OCI-LY1 (cell line): ENCODE results near the gene TENM4.

ENCODE experiments used
- H2AFZ ChIP-seq: fragments of 200-600 bp; sonication (generic), shearing (Covaris generic); 2 replicates; pipeline ENCODE4 v1.6.0; 2014; ENCODE audit warnings: antibody characterized with exemption, mild to moderate bottlenecking, low read length
- H3F3A ChIP-seq: fragments of 200-600 bp; sonication (generic), shearing (Covaris generic); 2 replicates; pipeline ENCODE4 v1.6.0; 2014; ENCODE audit warnings: mild to moderate bottlenecking, antibody characterized with exemption, low read length, moderate library complexity; ENCODE audit not compliant: insufficient read depth
- H3K27ac ChIP-seq: fragments of 200-600 bp; sonication (generic); 2 replicates; pipeline ENCODE4 v1.5.1; 2014; ENCODE audit warnings: low read length, mixed run types, mild to moderate bottlenecking, low read depth; ENCODE audit not compliant: poor library complexity, severe bottlenecking
- H3K27me3 ChIP-seq: fragments of 200-600 bp; sonication (generic); 2 replicates; pipeline ENCODE4 v1.6.0; 2014; ENCODE audit warnings: antibody characterized with exemption, mild to moderate bottlenecking, low read length, moderate library complexity; ENCODE audit not compliant: insufficient read depth
- H3K36me3 ChIP-seq: fragments of 200-600 bp; sonication (generic); 2 replicates; pipeline ENCODE4 v1.6.1; 2014; ENCODE audit warnings: mild to moderate bottlenecking, antibody characterized with exemption, low read length, moderate library complexity, mixed read lengths; ENCODE audit not compliant: insufficient read depth
- H3K4me1 ChIP-seq: fragments of 200-600 bp; sonication (generic); 2 replicates; pipeline ENCODE4 v1.5.1; 2014; ENCODE audit warnings: mild to moderate bottlenecking, low read length, moderate library complexity; ENCODE audit not compliant: insufficient read depth, severe bottlenecking
- H3K4me2 ChIP-seq: fragments of 200-600 bp; sonication (generic), shearing (Covaris generic); 2 replicates; pipeline ENCODE4 v1.6.1; 2014; ENCODE audit warnings: low read length
- H3K4me3 ChIP-seq: fragments of 200-600 bp; sonication (generic); 2 replicates; pipeline ENCODE4 v1.5.1; 2014; ENCODE audit warnings: low read length, low read depth, mild to moderate bottlenecking, mixed read lengths; ENCODE audit not compliant: poor library complexity, severe bottlenecking
- H3K79me2 ChIP-seq: fragments of 200-600 bp; shearing (Covaris generic); 2 replicates; pipeline ENCODE4 v1.6.1; 2016; ENCODE audit warnings: mixed run types, low read length, mixed read lengths; ENCODE audit not compliant: insufficient read depth
- H3K9ac ChIP-seq: fragments of 200-600 bp; sonication (generic), shearing (Covaris generic); 2 replicates; pipeline ENCODE4 v1.6.1; 2014; ENCODE audit warnings: mild to moderate bottlenecking, low read length, mixed read lengths
- H3K9me2 ChIP-seq: fragments of 200-600 bp; sonication (generic), shearing (Covaris generic); 2 replicates; pipeline ENCODE4 v1.6.1; 2014; ENCODE audit warnings: low read depth, mild to moderate bottlenecking, low read length, mixed read lengths
- H3K9me3 ChIP-seq: fragments of 200-600 bp; shearing (Covaris generic); 2 replicates; pipeline ENCODE4 v1.6.1; 2014; ENCODE audit warnings: low read length, mixed read lengths
- H4K20me1 ChIP-seq: fragments of 200-600 bp; sonication (generic), shearing (Covaris generic); 2 replicates; pipeline ENCODE4 v1.6.0; 2016; ENCODE audit warnings: mild to moderate bottlenecking, low read length; ENCODE audit not compliant: insufficient read depth
- EZH2 ChIP-seq: fragments of 200-600 bp; sonication (generic), shearing (Covaris generic); IDR thresholded peaks from 2 replicates; pipeline ENCODE4 v1.8.0; 2017; ENCODE audit warnings: borderline replicate concordance, mixed run types, mild to moderate bottlenecking, antibody characterized with exemption, low read length, moderate library complexity, mixed read lengths
- TF ChIP-seq, protein P1 (sequence below): fragments of 200-600 bp; sonication (generic), shearing (Covaris generic); IDR thresholded peaks from 2 replicates; pipeline ENCODE4 v1.5.1; 2017; ENCODE audit warnings: mild to moderate bottlenecking, antibody characterized with exemption, low read length, moderate library complexity, mixed read lengths

Gene TENM4

DNA sequence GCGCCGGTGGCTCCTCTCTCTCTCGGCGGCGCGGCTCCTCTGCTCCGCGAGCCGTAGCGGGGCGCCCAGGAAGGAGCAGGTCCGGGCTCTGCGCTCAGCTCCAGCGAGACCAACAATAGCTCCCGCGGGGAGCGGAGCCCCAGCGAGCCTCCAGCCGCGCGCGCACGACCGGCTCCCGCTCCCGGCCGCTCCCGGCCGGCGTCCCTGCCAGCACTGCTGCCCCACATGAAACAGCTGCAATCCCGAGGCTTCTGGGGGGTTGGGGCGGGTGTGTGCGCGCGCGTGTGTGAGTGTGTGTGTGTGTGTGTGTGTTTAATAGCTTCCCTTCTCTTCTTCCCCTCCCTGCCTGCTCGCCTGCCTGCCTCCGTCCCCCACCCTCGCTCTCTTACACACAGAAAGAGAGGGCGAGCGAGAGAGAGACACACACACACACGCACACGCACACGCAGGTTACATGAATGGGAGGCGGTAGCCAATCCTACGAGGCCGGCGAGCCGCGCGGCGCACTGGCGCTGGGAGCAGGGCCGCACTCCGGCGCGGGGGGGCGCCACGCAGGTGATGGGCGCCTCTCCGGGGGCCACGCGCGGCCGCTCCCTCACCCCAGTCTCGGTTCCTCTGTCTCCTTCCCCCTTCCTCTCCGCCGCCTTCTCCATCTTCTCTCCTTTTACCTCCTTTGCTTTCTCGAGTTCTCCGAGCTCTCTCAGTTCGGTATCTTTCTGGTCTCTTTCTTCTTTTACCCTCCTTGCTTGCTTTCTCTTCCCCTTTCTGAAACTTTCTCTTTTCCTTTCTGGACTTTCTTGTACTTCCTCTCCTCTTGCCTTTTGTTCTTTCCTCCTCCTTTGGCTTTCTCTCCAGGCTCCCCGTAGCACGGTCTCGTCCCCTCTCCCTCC lies at the start of gene TENM4:
Gene TENM4 (minus strand): TSS at position 460 of the 890 bp plus-strand sequence. CDS start 371,086 bp downstream, outside the sequence.
- H3K9ac ChIP-seq: no peak within 1 kb of the TSS
- H3K36me3 ChIP-seq: no peaks in the 10 kb centered on the region
- H3K9me2 ChIP-seq: no peaks in the 10 kb centered on the region
- no peak within 1 kb of the TSS for H3K4me3 ChIP-seq
- no peak within 1 kb of the TSS for H3K4me2 ChIP-seq
- no peaks in the 10 kb centered on the region for H3K79me2 ChIP-seq
- H3F3A ChIP-seq: no peaks in the 10 kb centered on the region
- H2AFZ ChIP-seq: no peak within 1 kb of the TSS
- no peaks in the 10 kb centered on the region for H4K20me1 ChIP-seq
- TF ChIP-seq, protein P1, sequence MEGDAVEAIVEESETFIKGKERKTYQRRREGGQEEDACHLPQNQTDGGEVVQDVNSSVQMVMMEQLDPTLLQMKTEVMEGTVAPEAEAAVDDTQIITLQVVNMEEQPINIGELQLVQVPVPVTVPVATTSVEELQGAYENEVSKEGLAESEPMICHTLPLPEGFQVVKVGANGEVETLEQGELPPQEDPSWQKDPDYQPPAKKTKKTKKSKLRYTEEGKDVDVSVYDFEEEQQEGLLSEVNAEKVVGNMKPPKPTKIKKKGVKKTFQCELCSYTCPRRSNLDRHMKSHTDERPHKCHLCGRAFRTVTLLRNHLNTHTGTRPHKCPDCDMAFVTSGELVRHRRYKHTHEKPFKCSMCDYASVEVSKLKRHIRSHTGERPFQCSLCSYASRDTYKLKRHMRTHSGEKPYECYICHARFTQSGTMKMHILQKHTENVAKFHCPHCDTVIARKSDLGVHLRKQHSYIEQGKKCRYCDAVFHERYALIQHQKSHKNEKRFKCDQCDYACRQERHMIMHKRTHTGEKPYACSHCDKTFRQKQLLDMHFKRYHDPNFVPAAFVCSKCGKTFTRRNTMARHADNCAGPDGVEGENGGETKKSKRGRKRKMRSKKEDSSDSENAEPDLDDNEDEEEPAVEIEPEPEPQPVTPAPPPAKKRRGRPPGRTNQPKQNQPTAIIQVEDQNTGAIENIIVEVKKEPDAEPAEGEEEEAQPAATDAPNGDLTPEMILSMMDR: no peak
- TF ChIP-seq EZH2: no peak
- H3K27me3 ChIP-seq: peaks cover 4% of the 10 kb centered on the region; the same call in 1 of the 2 replicates
- no peak within 1 kb of the TSS for H3K27ac ChIP-seq
- no peaks in the 10 kb centered on the region for H3K9me3 ChIP-seq
- no peaks in the 10 kb centered on the region for H3K4me1 ChIP-seq

DNA sequence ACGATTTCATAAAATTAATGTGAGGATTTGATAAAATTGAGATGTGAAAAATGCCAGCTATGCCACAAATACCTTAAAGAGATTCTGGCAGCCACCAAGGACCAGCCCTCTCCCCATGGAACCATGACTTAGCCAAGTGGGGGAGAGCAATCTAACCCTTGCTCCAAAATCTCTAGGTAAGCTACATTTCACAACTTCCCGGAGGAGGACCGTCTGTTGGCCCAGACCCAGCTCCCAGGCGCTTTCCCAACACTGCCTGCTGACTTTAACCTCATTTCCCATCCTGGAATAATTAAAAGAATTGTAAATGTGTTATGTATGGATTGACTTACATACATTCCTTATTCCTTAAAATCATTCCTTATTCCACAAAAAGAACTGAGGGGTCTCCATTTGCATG lies 47.5 kb upstream of the TENM4 start:
- Histone ChIP-seq H3K4me1 (no peaks in the 10 kb centered on the region), H3K4me2 (no peak overlapping the region), H3K79me2 (no peaks in the 10 kb centered on the region), H2AFZ (no peak overlapping the region), H3K9me2 (no peaks in the 10 kb centered on the region), H3K9me3 (no peaks in the 10 kb centered on the region), H3K36me3 (no peaks in the 10 kb centered on the region), H3F3A (no peaks in the 10 kb centered on the region), H3K9ac (no peak overlapping the region), H3K27ac (no peak overlapping the region), H4K20me1 (no peaks in the 10 kb centered on the region), H3K27me3 (no peaks in the 10 kb centered on the region), H3K4me3 (no peak overlapping the region)
- TF ChIP-seq, protein P1: no peak
- no peak for TF ChIP-seq EZH2

DNA sequence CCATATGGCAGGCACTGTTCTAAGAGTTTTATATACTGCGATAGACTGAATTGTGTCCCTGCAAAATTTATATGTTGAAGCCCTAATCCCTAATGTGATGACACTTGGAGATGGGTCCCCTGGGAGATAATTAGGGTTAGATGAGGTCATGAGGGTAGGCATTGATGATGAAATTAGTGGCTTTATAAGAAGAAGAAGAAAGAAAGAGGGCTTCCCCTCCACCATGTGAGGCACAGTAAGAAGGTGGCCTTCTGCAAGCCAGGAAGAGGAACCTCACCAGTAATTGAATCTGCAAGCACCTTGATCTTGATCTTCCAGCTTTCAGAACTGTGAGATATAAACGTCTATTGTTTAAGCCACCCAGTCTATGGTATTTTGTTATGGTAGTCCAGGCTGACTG lies 46.6 kb upstream of the TENM4 start:
- H3K36me3 ChIP-seq: no peaks in the 10 kb centered on the region
- H3K9ac ChIP-seq: no peak overlapping the region
- H3K4me2 ChIP-seq: no peak overlapping the region
- no peak overlapping the region for H2AFZ ChIP-seq
- H3K4me1 ChIP-seq: no peaks in the 10 kb centered on the region
- no peak overlapping the region for H3K27ac ChIP-seq
- H3K27me3 ChIP-seq: no peaks in the 10 kb centered on the region
- no peaks in the 10 kb centered on the region for H4K20me1 ChIP-seq
- TF ChIP-seq EZH2: no peak
- TF ChIP-seq, protein P1: no peak
- no peaks in the 10 kb centered on the region for H3F3A ChIP-seq
- no peaks in the 10 kb centered on the region for H3K9me3 ChIP-seq
- H3K4me3 ChIP-seq: no peak overlapping the region
- no peaks in the 10 kb centered on the region for H3K9me2 ChIP-seq
- no peaks in the 10 kb centered on the region for H3K79me2 ChIP-seq
